Natural killer cell (primary cell): ENCODE measurements around the gene CXCR6. TPM values are rescaled to one million over a fixed set of nuclear protein-coding genes. Genes with fewer than 3 reads are reported as not detected.

Source experiments
- ATAC-seq, 3 donors: fragments of 150-1000 bp in 2 of 3; fragments of 200-7000 bp in 1 of 3; cut with Tn5 transposase; 1 replicate in 1 of 3; 2 replicates in 2 of 3; pipeline ENCODE4 v1.10.0; 2021; ENCODE audit warnings: mild to moderate bottlenecking in 2 of 3, moderate library complexity in 2 of 3
- DNase-seq, 2 donors: peaks; one replicate each; pipeline versions ENCODE4 v3.0.0 to v3.0.0-alpha.2; 2013 to 2021; ENCODE audit warnings: mixed read lengths in 1 of 2
- H3K27ac ChIP-seq: one replicate; pipeline ENCODE4 v1.5.1; 2013; ENCODE audit warnings: mild to moderate bottlenecking, low read length
- H3K27me3 ChIP-seq: one replicate; pipeline ENCODE4 v1.6.1; 2013; ENCODE audit warnings: low read length; ENCODE audit not compliant: control insufficient read depth, insufficient read depth
- H3K36me3 ChIP-seq: one replicate; pipeline ENCODE4 v1.6.1; 2013; ENCODE audit warnings: low read length; ENCODE audit not compliant: control insufficient read depth, insufficient read depth
- H3K4me1 ChIP-seq: one replicate; pipeline ENCODE4 v1.6.1; 2013; ENCODE audit warnings: low read length; ENCODE audit not compliant: control insufficient read depth, insufficient read depth
- H3K4me3 ChIP-seq: one replicate; pipeline ENCODE4 v1.5.1; 2013; ENCODE audit warnings: low read length
- H3K9me3 ChIP-seq: one replicate; pipeline ENCODE4 v1.6.1; 2013; ENCODE audit warnings: low read length; ENCODE audit not compliant: control insufficient read depth, insufficient read depth
- H3K27ac Mint-ChIP-seq, 2 donors: one replicate each; pipeline ENCODE4 v1.8.0; 2022; ENCODE audit warnings: mild to moderate bottlenecking in 2 of 2, mixed read lengths in 2 of 2, moderate library complexity in 1 of 2
- H3K27me3 Mint-ChIP-seq, 2 donors: one replicate each; pipeline ENCODE4 v1.8.0; 2022; ENCODE audit warnings: low read depth in 2 of 2, mixed read lengths in 2 of 2
- H3K36me3 Mint-ChIP-seq: one replicate; pipeline ENCODE4 v1.8.0; 2022; ENCODE audit warnings: mixed read lengths
- H3K4me1 Mint-ChIP-seq, 2 donors: one replicate each; pipeline ENCODE4 v1.8.0; 2022; ENCODE audit warnings: mixed read lengths in 2 of 2
- H3K4me3 Mint-ChIP-seq: one replicate; pipeline ENCODE4 v1.8.0; 2022; ENCODE audit warnings: mild to moderate bottlenecking, moderate library complexity, mixed read lengths
- H3K9me3 Mint-ChIP-seq, 2 donors: one replicate each; pipeline ENCODE4 v1.8.0; 2022; ENCODE audit warnings: mixed read lengths in 2 of 2
- WGBS: methylation state at CpG from one replicate; pipeline ENCODE4 v1.1.7; 2013; ENCODE audit warnings: missing lambda C conversion rate; ENCODE audit not compliant: insufficient coverage; 5-methylcytosine and 5-hydroxymethylcytosine counted together
- intact Hi-C: fragments of 100-400 bp; cut with micrococcal nuclease; formaldehyde crosslinking; loops from one replicate; pipeline ENCODE4 v1.14.2; 2022
- total RNA-seq, 4 donors: library from RNA; stranded (reverse); fragments of 120-200 nt in 1 of 4; gene quantifications; one replicate each; pipeline versions ENCODE4 v1.2.3 to v1.2.4, GENCODE V29; 2013 to 2022
- TF ChIP-seq, protein P1 (sequence below): fragments of 200-600 bp; IDR thresholded peaks from one replicate; pipeline ENCODE4 v1.8.0; 2022; ENCODE audit warnings: antibody characterized with exemption

The CXCR6 gene
- total RNA-seq, 3 donors from 2014 or later (not counting 1 experiment from before 2014, with no cell fraction given): 0.95 to 2.1 (median 1.7) TPM

DNA sequence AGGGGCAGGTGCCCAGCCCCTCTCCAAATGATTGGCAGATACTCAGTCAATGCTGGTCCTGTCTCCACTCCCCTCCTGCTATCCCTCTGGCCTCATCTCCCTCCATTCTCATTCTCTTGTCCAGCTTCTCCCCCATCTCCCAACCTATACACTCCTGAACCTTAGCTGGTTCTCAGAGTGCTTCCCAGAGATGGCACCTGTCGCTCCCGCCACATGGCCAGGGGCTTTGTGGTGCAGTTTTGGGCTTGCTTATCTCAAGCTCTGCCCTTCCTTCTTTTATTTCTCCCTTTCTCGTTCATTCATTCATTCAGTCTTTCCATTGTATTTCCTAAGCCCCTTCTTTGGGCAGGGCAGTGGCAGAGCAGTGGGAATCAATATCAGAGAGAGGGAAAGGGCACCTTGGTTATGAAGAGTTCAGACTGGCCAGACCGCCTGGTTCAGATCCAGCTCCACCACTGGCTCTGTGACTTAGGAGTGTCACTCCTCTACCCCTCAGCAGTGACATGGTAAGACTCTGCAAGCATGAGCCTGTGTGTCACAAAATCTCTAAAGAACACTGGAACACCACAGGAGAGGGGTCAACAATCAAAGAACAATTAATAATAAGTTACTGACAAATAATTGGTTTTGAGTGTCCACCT is 20.2 kb upstream of the CXCR6 start:
- H3K4me3 Mint-ChIP-seq: no peak overlapping the region
- TF ChIP-seq, protein P1, sequence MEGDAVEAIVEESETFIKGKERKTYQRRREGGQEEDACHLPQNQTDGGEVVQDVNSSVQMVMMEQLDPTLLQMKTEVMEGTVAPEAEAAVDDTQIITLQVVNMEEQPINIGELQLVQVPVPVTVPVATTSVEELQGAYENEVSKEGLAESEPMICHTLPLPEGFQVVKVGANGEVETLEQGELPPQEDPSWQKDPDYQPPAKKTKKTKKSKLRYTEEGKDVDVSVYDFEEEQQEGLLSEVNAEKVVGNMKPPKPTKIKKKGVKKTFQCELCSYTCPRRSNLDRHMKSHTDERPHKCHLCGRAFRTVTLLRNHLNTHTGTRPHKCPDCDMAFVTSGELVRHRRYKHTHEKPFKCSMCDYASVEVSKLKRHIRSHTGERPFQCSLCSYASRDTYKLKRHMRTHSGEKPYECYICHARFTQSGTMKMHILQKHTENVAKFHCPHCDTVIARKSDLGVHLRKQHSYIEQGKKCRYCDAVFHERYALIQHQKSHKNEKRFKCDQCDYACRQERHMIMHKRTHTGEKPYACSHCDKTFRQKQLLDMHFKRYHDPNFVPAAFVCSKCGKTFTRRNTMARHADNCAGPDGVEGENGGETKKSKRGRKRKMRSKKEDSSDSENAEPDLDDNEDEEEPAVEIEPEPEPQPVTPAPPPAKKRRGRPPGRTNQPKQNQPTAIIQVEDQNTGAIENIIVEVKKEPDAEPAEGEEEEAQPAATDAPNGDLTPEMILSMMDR: no peak
- H3K36me3 ChIP-seq: peaks cover 42% of the 10 kb centered on the region
- 97% methylated on average over 3 of the region's 4 CpGs for WGBS
- no peaks in the 10 kb centered on the region for H3K9me3 Mint-ChIP-seq
- no peak for ATAC-seq
- H3K27ac Mint-ChIP-seq: peak overlapping the region in 1 of 2 donors; percentile 58
- H3K27ac ChIP-seq: no peak overlapping the region
- peaks cover 26 to 41% of the 10 kb centered on the region in 2 donors for H3K4me1 Mint-ChIP-seq
- H3K9me3 ChIP-seq: no peaks in the 10 kb centered on the region
- peaks cover 20% of the 10 kb centered on the region for H3K36me3 Mint-ChIP-seq
- H3K27me3 ChIP-seq: no peaks in the 10 kb centered on the region
- DNase-seq: no peak
- peaks cover 17% of the 10 kb centered on the region for H3K4me1 ChIP-seq
- H3K4me3 ChIP-seq: no peak overlapping the region
- no peaks in the 10 kb centered on the region for H3K27me3 Mint-ChIP-seq
- intact Hi-C loops: no loop called here

DNA sequence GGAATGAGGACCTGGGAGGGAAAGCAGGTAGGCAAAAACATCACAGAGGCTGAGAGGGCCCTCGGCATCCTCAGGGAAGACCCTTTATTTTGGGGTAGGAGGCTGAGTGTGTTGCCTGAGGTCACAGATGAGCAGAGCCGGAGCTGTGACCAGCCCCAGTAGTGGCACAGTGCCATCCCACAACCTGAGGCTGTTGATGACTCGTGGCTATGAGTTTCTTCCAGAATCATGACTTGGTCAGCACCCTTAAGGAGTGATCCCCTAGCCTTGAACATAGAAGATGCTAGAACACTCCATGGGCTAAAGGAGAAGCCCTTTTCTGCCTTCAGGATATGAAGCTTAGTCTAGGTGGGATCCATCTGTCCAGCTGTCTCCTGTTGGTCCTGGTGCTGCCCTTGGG is 19.5 kb upstream of the CXCR6 start:
- no peak overlapping the region for H3K4me3 Mint-ChIP-seq
- Histone ChIP-seq H3K27ac (no peak overlapping the region), H3K4me1 (peaks cover 18% of the 10 kb centered on the region), H3K27me3 (no peaks in the 10 kb centered on the region), H3K36me3 (peaks cover 49% of the 10 kb centered on the region), H3K4me3 (no peak overlapping the region), H3K9me3 (no peaks in the 10 kb centered on the region)
- H3K27ac Mint-ChIP-seq: peak overlapping the region in 1 of 2 donors; percentile 58
- peaks cover 29 to 44% of the 10 kb centered on the region in 2 donors for H3K4me1 Mint-ChIP-seq
- TF ChIP-seq, protein P1: no peak
- DNase-seq: no peak
- no peaks in the 10 kb centered on the region for H3K27me3 Mint-ChIP-seq
- H3K36me3 Mint-ChIP-seq: peaks cover 20% of the 10 kb centered on the region
- WGBS: 60% methylated on average over 3 of the region's 3 CpGs
- H3K9me3 Mint-ChIP-seq: no peaks in the 10 kb centered on the region
- ATAC-seq: no peak
- intact Hi-C loops: no loop called here

DNA sequence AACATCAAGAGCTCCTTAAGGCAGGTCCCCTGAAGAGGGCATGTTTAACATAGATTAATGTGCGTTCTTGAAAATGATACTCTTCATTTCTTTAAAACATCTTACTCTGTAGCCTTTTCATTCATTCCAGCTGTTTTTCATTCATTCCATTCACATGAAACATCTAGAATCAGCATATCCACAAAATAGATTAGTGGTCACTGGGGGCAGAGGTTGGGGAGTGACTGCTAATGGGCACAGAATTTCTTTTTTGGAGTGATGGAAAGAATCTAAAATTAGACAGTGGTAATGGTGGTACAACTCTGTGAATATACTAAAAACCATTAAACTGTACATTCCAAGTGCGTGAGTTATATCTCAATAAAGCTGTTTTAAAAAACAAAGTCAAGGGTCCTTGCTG is 15.4 kb upstream of the CXCR6 start:
- peaks cover 19% of the 10 kb centered on the region for H3K36me3 Mint-ChIP-seq
- peaks cover 15 to 25% of the 10 kb centered on the region in 2 donors for H3K4me1 Mint-ChIP-seq
- no peak for DNase-seq
- no peaks in the 10 kb centered on the region for H3K27me3 Mint-ChIP-seq
- no peaks in the 10 kb centered on the region for H3K9me3 Mint-ChIP-seq
- TF ChIP-seq, protein P1: no peak
- no peak overlapping the region for H3K27ac ChIP-seq
- H3K27ac Mint-ChIP-seq: peak overlapping the region in 1 of 2 donors; percentile 89
- no peak for ATAC-seq
- intact Hi-C loops: loop anchor here (5.0 kb wide), 2 partner anchors 416 to 891 kb away; no protein-coding TSS in a partner anchor
- no peak overlapping the region for H3K4me3 ChIP-seq
- H3K9me3 ChIP-seq: no peaks in the 10 kb centered on the region
- H3K36me3 ChIP-seq: peaks cover 63% of the 10 kb centered on the region
- no peak overlapping the region for H3K4me3 Mint-ChIP-seq
- 100% methylated on average over 2 of the region's 2 CpGs for WGBS
- peaks cover 7% of the 10 kb centered on the region for H3K4me1 ChIP-seq
- H3K27me3 ChIP-seq: no peaks in the 10 kb centered on the region
